ENCODE measurements around the gene MKNK2.
A peak's percentile ranks its signal among the peaks of the same experiment; 100 is the strongest.
"Not testable (repeated sequence)": the region's sequence is repeated elsewhere in the genome, so short reads cannot be mapped to it uniquely, and the experiment has no call there.

MKNK2 gene

GRCh38 chr19:2050991-2051772, at the start of gene MKNK2:
MKNK2 (minus strand) TSS chr19:2051244; CDS start chr19:2050851, 393 bp downstream.
- no peak for DNase-seq

- no peak for DNase-seq
Measured at GRCh38 chr19:2100719-2101061, 49.6 kb upstream of the MKNK2 start.

GRCh38 chr19:2099937-2100718, 49.1 kb upstream of the MKNK2 start:
- no peak for DNase-seq

- DNase-seq, result no peak
Measured at GRCh38 chr19:2099054-2099501, 48.0 kb upstream of the MKNK2 start.

- DNase-seq, result no peak
Measured at GRCh38 chr19:2097886-2098327, 46.9 kb upstream of the MKNK2 start.

- DNase-seq, result no peak
Measured at GRCh38 chr19:2097203-2097885, 46.3 kb upstream of the MKNK2 start.

- peak; percentile 82 for DNase-seq
Measured at GRCh38 chr19:2096480-2097202, 45.6 kb upstream of the MKNK2 start, which contains the start of gene IZUMO4. IZUMO4 (plus strand) TSS chr19:2096915; CDS start chr19:2096946, 31 bp downstream.

GRCh38 chr19:2096034-2096479, 45.0 kb upstream of the MKNK2 start, which contains the start of gene MOB3A:
MOB3A (minus strand) TSS chr19:2096326; CDS start chr19:2078560, 17,766 bp downstream.
- DNase-seq, result no peak

- not testable (repeated sequence) for DNase-seq
Measured at GRCh38 chr19:2091926-2092525, 41.0 kb upstream of the MKNK2 start.

- no peak for DNase-seq
Measured at GRCh38 chr19:2089727-2090053, 38.6 kb upstream of the MKNK2 start.

GRCh38 chr19:2089001-2089711, 38.1 kb upstream of the MKNK2 start:
- no peak for DNase-seq

GRCh38 chr19:2087621-2088100, 36.6 kb upstream of the MKNK2 start:
- DNase-seq, result no peak

- DNase-seq, result peak; percentile 46
Measured at GRCh38 chr19:2086695-2087620, 35.9 kb upstream of the MKNK2 start.

- DNase-seq, result peak; percentile 91
Measured at GRCh38 chr19:2084993-2085720, 34.1 kb upstream of the MKNK2 start.

GRCh38 chr19:2083174-2083854, 32.3 kb upstream of the MKNK2 start:
- DNase-seq, result no peak

GRCh38 chr19:2081873-2082810, 31.1 kb upstream of the MKNK2 start:
- DNase-seq, result no peak

GRCh38 chr19:2080336-2080988, 29.4 kb upstream of the MKNK2 start:
- DNase-seq, result no peak
